K562 (cell line): ENCODE data around the gene CDC42BPB. TPM values are rescaled to one million over a fixed set of nuclear protein-coding genes. Genes with fewer than 3 reads are reported as not detected.

Source experiments
- ATAC-seq: fragments of 200-7000 bp; cut with Tn5 transposase; 3 replicates; pipeline ENCODE4 v1.9.1; 2020; ENCODE audit warnings: moderate library complexity
- BruUV-seq: library from RNA; stranded (reverse); fragments of 400-500 nt; replicated peaks from 2 replicates; lab custom pipeline; 2021; lab: Mats Ljungman, UMichigan
- CTCF ChIA-PET: fragments of 300-600 bp; formaldehyde crosslinking; extraction: SDS; loops from one replicate; lab custom pipeline; 2021; ENCODE audit warnings: low intra/inter-chr PET ratio; lab: Yijun Ruan, JAX
- POLR2A ChIA-PET: fragments of 300-600, 350-650 bp; sonication (Branson Sonifier 250); formaldehyde crosslinking; extraction: SDS; loops from one replicate; lab custom pipeline; 2021; ENCODE audit warnings: antibody characterized with exemption, inconsistent platforms; lab: Yijun Ruan, JAX
- DNase-seq, 4 experiments: peaks; one replicate each; pipeline versions ENCODE4 v3.0.0 to v3.0.0-alpha.2; 2011 to 2018; ENCODE audit warnings: low spot score in 3 of 4, mixed read lengths in 3 of 4; ENCODE audit errors: extremely low read depth in 1 of 4
- FAIRE-seq: peaks from 2 replicates; lab custom pipeline; 2011; peaks lifted over from hg19 to GRCh38; lab: Jason Lieb, UNC
- H2AFZ ChIP-seq: 2 replicates; pipeline ENCODE4 v1.6.0; 2011; ENCODE audit warnings: low read depth, low read length, control low read depth, inconsistent platforms
- H3K27ac ChIP-seq: fragments of 200-600 bp; 3 replicates; pipeline ENCODE4 v1.8.0; 2011; ENCODE audit warnings: low read depth, mild to moderate bottlenecking, control low read depth, inconsistent platforms, low read length, moderate library complexity, mixed read lengths; ENCODE audit errors: extremely low read depth
- H3K27me3 ChIP-seq, 2 experiments: fragments of 300-600 bp in 1 of 2; 2 replicates in 1 of 2; 3 replicates in 1 of 2; pipeline versions ENCODE4 v1.6.0 to v1.8.0; 2011; ENCODE audit warnings: inconsistent platforms in 2 of 2, low read length in 2 of 2, mild to moderate bottlenecking in 1 of 2, mixed read lengths in 1 of 2, moderate library complexity in 1 of 2; ENCODE audit not compliant: control insufficient read depth in 2 of 2, insufficient read depth in 2 of 2
- H3K36me3 ChIP-seq: fragments of 300-600 bp; 3 replicates; pipeline ENCODE4 v1.8.0; 2011; ENCODE audit warnings: mild to moderate bottlenecking, low read length, inconsistent platforms; ENCODE audit not compliant: control insufficient read depth, insufficient read depth
- H3K4me1 ChIP-seq, 2 experiments: fragments of 200-600 bp in 1 of 2; replicated peaks in 1 of 2; 2 replicates in 1 of 2; 3 replicates in 1 of 2; pipeline versions ENCODE4 v1.5.1 to v1.8.0; 2011; ENCODE audit warnings: inconsistent platforms in 2 of 2, low read length in 2 of 2, mild to moderate bottlenecking in 1 of 2, mixed read lengths in 1 of 2, moderate library complexity in 1 of 2; ENCODE audit not compliant: control insufficient read depth in 2 of 2, insufficient read depth in 2 of 2
- H3K4me2 ChIP-seq: 2 replicates; pipeline ENCODE4 v1.6.1; 2011; ENCODE audit warnings: low read length, control low read depth, inconsistent platforms, mixed read lengths; ENCODE audit not compliant: insufficient read depth
- H3K4me3 ChIP-seq: fragments of 200-600 bp; sonication (generic), shearing (Covaris generic); 2 replicates; pipeline ENCODE4 v1.5.1; 2016; ENCODE audit warnings: control low read depth, inconsistent platforms
- H3K79me2 ChIP-seq: fragments of 200-600 bp; 3 replicates; pipeline ENCODE4 v1.8.0; 2011; ENCODE audit warnings: low read length, inconsistent platforms; ENCODE audit not compliant: control insufficient read depth, insufficient read depth
- H3K9ac ChIP-seq, 2 experiments: 2 replicates each; pipeline versions ENCODE4 v1.6.0 to v1.6.1; 2011; ENCODE audit warnings: low read depth in 2 of 2, low read length in 2 of 2, control low read depth in 1 of 2, inconsistent platforms in 1 of 2, mild to moderate bottlenecking in 1 of 2, mixed read lengths in 1 of 2; ENCODE audit not compliant: insufficient read depth in 1 of 2
- H3K9me1 ChIP-seq: one replicate; pipeline ENCODE4 v1.6.0; 2011; ENCODE audit warnings: inconsistent platforms, mild to moderate bottlenecking, low read length, moderate library complexity; ENCODE audit not compliant: control insufficient read depth, insufficient read depth
- H3K9me3 ChIP-seq: replicated peaks from 2 replicates; pipeline ENCODE4 v1.5.1; 2011; ENCODE audit warnings: low read depth, low read length, inconsistent platforms; ENCODE audit not compliant: control insufficient read depth, insufficient read depth
- H4K20me1 ChIP-seq: replicated peaks from 2 replicates; pipeline ENCODE4 v1.6.1; 2011; ENCODE audit warnings: low read length, inconsistent platforms, mixed read lengths; ENCODE audit not compliant: control insufficient read depth, insufficient read depth
- ATF1 ChIP-seq, 2 experiments: fragments of 450-650 bp in 1 of 2; IDR thresholded peaks; 2 replicates each; pipeline ENCODE4 v1.6.1; 2016; ENCODE audit warnings: missing compliant biosample characterization in 1 of 2, missing genetic modification characterization in 1 of 2
- CHAMP1 ChIP-seq: fragments of 450-650 bp; IDR thresholded peaks from 2 replicates; pipeline ENCODE4 v1.6.1; 2016; ENCODE audit warnings: mild to moderate bottlenecking
- CUX1 ChIP-seq: fragments of 200-800 bp; sonication (Bioruptor generic); IDR thresholded peaks from 2 replicates; pipeline ENCODE4 v1.6.1; 2016; ENCODE audit warnings: missing genetic modification characterization, missing compliant biosample characterization
- FOXP4 ChIP-seq: sonication (generic); formaldehyde crosslinking; IDR thresholded peaks from 2 replicates; pipeline ENCODE4 v1.8.0; 2022; ENCODE audit warnings: mild to moderate bottlenecking, missing genetic modification reagents, borderline replicate concordance
- HDAC6 ChIP-seq: IDR thresholded peaks from 2 replicates; pipeline ENCODE4 v1.6.1; 2012; ENCODE audit warnings: low read depth, mild to moderate bottlenecking, control low read depth, inconsistent platforms, low read length, moderate library complexity
- KLF1 ChIP-seq: fragments of 450-650 bp; IDR thresholded peaks from 2 replicates; pipeline ENCODE4 v1.6.1; 2016; ENCODE audit warnings: missing genetic modification characterization, missing compliant biosample characterization
- LCOR ChIP-seq: sonication (generic); formaldehyde crosslinking; IDR thresholded peaks from 2 replicates; pipeline ENCODE4 v1.8.0; 2022; ENCODE audit warnings: mild to moderate bottlenecking, missing genetic modification reagents
- PHB2 ChIP-seq: fragments of 450-650 bp; IDR thresholded peaks from 2 replicates; pipeline ENCODE4 v1.6.1; 2017; ENCODE audit warnings: low read depth
- whole genome bisulfite sequencing: fragments of 100-300 bp; shearing (Covaris generic); methylation state at CpG from one replicate; pipeline ENCODE4 v1.1.6; 2016; ENCODE audit warnings: low coverage, mixed read lengths; ENCODE audit not compliant: insufficient coverage; ENCODE audit errors: missing lambda C conversion rate; 5-methylcytosine and 5-hydroxymethylcytosine counted together
- in situ Hi-C: fragments of 300-500 bp; cut with MboI; formaldehyde crosslinking; loops from 4 replicates; pipeline ENCODE4 v1.15.0; 2018; ENCODE audit warnings: inconsistent platforms, mixed read lengths
- intact Hi-C: fragments of 100-400 bp; cut with micrococcal nuclease; formaldehyde crosslinking; loops from 2 replicates; pipeline ENCODE4 v1.14.2; 2022
- polyA plus RNA-seq, 8 experiments: library from polyadenylated mRNA; depleted of rRNA in 4 of 8; stranded (reverse) in 5 of 8; unstranded in 3 of 8; fragments of >200 nt; fragmentation: Nextera tagmentation in 2 of 8; fragmentation: Illumina TruSeq in 1 of 8; extraction: Ambion mirVana in 2 of 8; extraction: Trizol in 1 of 8; gene quantifications; 2 replicates each; pipeline versions ENCODE4 v1.2.1 to v1.2.3, GENCODE V29; 2011 to 2014; ENCODE audit warnings: inconsistent platforms in 1 of 8, missing spikeins in 1 of 8
- total RNA-seq, 7 experiments: library from RNA; depleted of rRNA in 6 of 7; stranded (reverse); fragments of >200 nt in 6 of 7; fragmentation: Illumina TruSeq in 2 of 7; extraction: Trizol in 2 of 7; gene quantifications; 2 replicates each; pipeline versions ENCODE4 v1.2.1 to v1.2.3, GENCODE V29; 2011 to 2021; ENCODE audit warnings: low replicate concordance in 1 of 7

Gene CDC42BPB
- total and polyA plus RNA-seq, 9 of the 15 experiments (the other 6 are each of a cell fraction or from before 2014, with no cell fraction given) = 0.07 to 24.3 (median 12.6) TPM

- ATAC-seq = no peak
- DNase-seq = no peak
- FAIRE-seq = no peak
- ChIA-PET CTCF (no interaction called here), POLR2A (interaction anchor here (0.6 to 2.0 kb wide), 2 partner anchors 10 to 408 kb away, joined by 3 to 7 read pairs; no protein-coding TSS in a partner anchor)
- Histone ChIP-seq H4K20me1 (no peaks in the 10 kb centered on the region), H3K4me1 (peaks cover 26 to 81% of the 10 kb centered on the region in 2 experiments), H3K79me2 (peaks cover 11% of the 10 kb centered on the region; the same call in 2 of the 3 replicates), H3K4me3 (no peak overlapping the region), H3K4me2 (no peak overlapping the region), H3K9me3 (no peaks in the 10 kb centered on the region), H3K27ac (no peak overlapping the region), H3K36me3 (peaks cover 6% of the 10 kb centered on the region; the same call in 1 of the 3 replicates), H3K27me3 (no peaks in the 10 kb centered on the region), H3K9me1 (no peaks in the 10 kb centered on the region), H2AFZ (peak overlapping the region; percentile 94; the same call in 1 of the 2 replicates), H3K9ac (peak overlapping the region in 1 of 2 experiments; percentile 82; a peak in 2 of 4 replicates)
- TF ChIP-seq CUX1 (CRISPR knock-in tag) (no peak), HDAC6 (no peak), LCOR (CRISPR knock-in tag) (no peak), PHB2 (no peak), ATF1 (CRISPR knock-in tag; IDR thresholded peaks at IDR 0.05) (no peak), ATF1 (tag; IDR thresholded peaks at IDR 0.05) (no peak), FOXP4 (CRISPR knock-in tag) (no peak), CHAMP1 (no peak), KLF1 (tag) (no peak)
- intact Hi-C loops (no loop called here), in situ Hi-C loops (no loop called here)
- BruUV-seq = no TSS peak
- WGBS = 87% methylated on average over 17 of the region's 26 CpGs
These were observed 40.1 kb upstream of the CDC42BPB start for GRCh38 chr14:103097244-103097993.
